HUES48 (cell line): ENCODE data around the gene KCMF1.

ENCODE experiments used
- H3K27ac ChIP-seq: one replicate; pipeline ENCODE4 v1.7.0; 2013; ENCODE audit warnings: low read depth, low read length, inconsistent platforms
- H3K27me3 ChIP-seq: 2 replicates; pipeline ENCODE4 v1.6.1; 2013; ENCODE audit warnings: mild to moderate bottlenecking, low read length; ENCODE audit not compliant: control insufficient read depth, insufficient read depth
- H3K36me3 ChIP-seq: 2 replicates; pipeline ENCODE4 v1.6.1; 2013; ENCODE audit warnings: low read length; ENCODE audit not compliant: control insufficient read depth, insufficient read depth
- H3K4me1 ChIP-seq: 2 replicates; pipeline ENCODE4 v1.6.1; 2013; ENCODE audit warnings: mild to moderate bottlenecking, low read length; ENCODE audit not compliant: control insufficient read depth, insufficient read depth
- H3K4me3 ChIP-seq: 2 replicates; pipeline ENCODE4 v1.5.1; 2013; ENCODE audit warnings: mild to moderate bottlenecking, low read depth, low read length
- H3K9ac ChIP-seq: 2 replicates; pipeline ENCODE4 v1.6.1; 2013; ENCODE audit warnings: mild to moderate bottlenecking, low read depth, low read length, moderate library complexity
- H3K9me3 ChIP-seq: 2 replicates; pipeline ENCODE4 v1.6.1; 2013; ENCODE audit warnings: low read length; ENCODE audit not compliant: control insufficient read depth, insufficient read depth

KCMF1 gene

GRCh38 chr2:84957771-84958134 lies 13.2 kb upstream of the KCMF1 start:
- peak overlapping the region; percentile 92 for H3K9ac ChIP-seq
- no peaks in the 10 kb centered on the region for H3K9me3 ChIP-seq
- peaks cover 15% of the 10 kb centered on the region for H3K36me3 ChIP-seq
- H3K27me3 ChIP-seq, result no peaks in the 10 kb centered on the region
- peak overlapping the region; percentile 39 for H3K4me3 ChIP-seq
- H3K27ac ChIP-seq, result peak overlapping the region; percentile 100
- peaks cover 42% of the 10 kb centered on the region for H3K4me1 ChIP-seq

- H3K36me3 ChIP-seq, result peaks cover 22% of the 10 kb centered on the region
- peak overlapping the region; percentile 100 for H3K27ac ChIP-seq
- H3K9ac ChIP-seq, result peak overlapping the region; percentile 92
- no peaks in the 10 kb centered on the region for H3K9me3 ChIP-seq
- peaks cover 42% of the 10 kb centered on the region for H3K4me1 ChIP-seq
- H3K4me3 ChIP-seq, result peak overlapping the region; percentile 24
- H3K27me3 ChIP-seq, result no peaks in the 10 kb centered on the region
These were observed 12.6 kb upstream of the KCMF1 start for GRCh38 chr2:84958135-84959059.

- H3K36me3 ChIP-seq, result peaks cover 28% of the 10 kb centered on the region
- no peaks in the 10 kb centered on the region for H3K9me3 ChIP-seq
- peaks cover 36% of the 10 kb centered on the region for H3K4me1 ChIP-seq
- peak overlapping the region; percentile 100 for H3K27ac ChIP-seq
- H3K9ac ChIP-seq, result peak overlapping the region; percentile 38
- peak overlapping the region; percentile 39 for H3K4me3 ChIP-seq
- H3K27me3 ChIP-seq, result no peaks in the 10 kb centered on the region
These were observed 11.8 kb upstream of the KCMF1 start for GRCh38 chr2:84959095-84959565.

- H3K9ac ChIP-seq, result peak overlapping the region; percentile 42
- no peaks in the 10 kb centered on the region for H3K9me3 ChIP-seq
- no peaks in the 10 kb centered on the region for H3K27me3 ChIP-seq
- peaks cover 34% of the 10 kb centered on the region for H3K4me1 ChIP-seq
- H3K36me3 ChIP-seq, result peaks cover 33% of the 10 kb centered on the region
- peak overlapping the region; percentile 39 for H3K4me3 ChIP-seq
- H3K27ac ChIP-seq, result peak overlapping the region; percentile 100
These were observed 11.1 kb upstream of the KCMF1 start for GRCh38 chr2:84959566-84960506.

- H3K4me3 ChIP-seq, result no peak overlapping the region
- H3K9ac ChIP-seq, result no peak overlapping the region
- H3K27me3 ChIP-seq, result no peaks in the 10 kb centered on the region
- H3K36me3 ChIP-seq, result peaks cover 55% of the 10 kb centered on the region
- H3K4me1 ChIP-seq, result peaks cover 21% of the 10 kb centered on the region
- H3K27ac ChIP-seq, result no peak overlapping the region
- no peaks in the 10 kb centered on the region for H3K9me3 ChIP-seq
These were observed 8.0 kb upstream of the KCMF1 start for GRCh38 chr2:84962917-84963316.

- Histone ChIP-seq H3K4me1 (peaks cover 19% of the 10 kb centered on the region), H3K36me3 (peaks cover 59% of the 10 kb centered on the region), H3K9ac (no peak overlapping the region), H3K27ac (no peak overlapping the region), H3K9me3 (no peaks in the 10 kb centered on the region), H3K27me3 (no peaks in the 10 kb centered on the region), H3K4me3 (no peak overlapping the region)
These were observed 7.7 kb upstream of the KCMF1 start for GRCh38 chr2:84963323-84963691.

GRCh38 chr2:84963692-84964405 lies 7.1 kb upstream of the KCMF1 start:
- H3K9me3 ChIP-seq, result no peaks in the 10 kb centered on the region
- H3K4me3 ChIP-seq, result no peak overlapping the region
- H3K36me3 ChIP-seq, result peaks cover 59% of the 10 kb centered on the region
- no peaks in the 10 kb centered on the region for H3K27me3 ChIP-seq
- H3K4me1 ChIP-seq, result peaks cover 15% of the 10 kb centered on the region
- no peak overlapping the region for H3K9ac ChIP-seq
- H3K27ac ChIP-seq, result no peak overlapping the region

- no peak overlapping the region for H3K4me3 ChIP-seq
- H3K27me3 ChIP-seq, result no peaks in the 10 kb centered on the region
- H3K9me3 ChIP-seq, result no peaks in the 10 kb centered on the region
- peaks cover 59% of the 10 kb centered on the region for H3K36me3 ChIP-seq
- H3K4me1 ChIP-seq, result peaks cover 11% of the 10 kb centered on the region
- no peak overlapping the region for H3K27ac ChIP-seq
- H3K9ac ChIP-seq, result no peak overlapping the region
These were observed 6.4 kb upstream of the KCMF1 start for GRCh38 chr2:84964406-84965191.

GRCh38 chr2:84965192-84965516 lies 5.8 kb upstream of the KCMF1 start:
- no peaks in the 10 kb centered on the region for H3K27me3 ChIP-seq
- H3K9me3 ChIP-seq, result no peaks in the 10 kb centered on the region
- no peak overlapping the region for H3K4me3 ChIP-seq
- H3K4me1 ChIP-seq, result peaks cover 8% of the 10 kb centered on the region
- H3K36me3 ChIP-seq, result peaks cover 59% of the 10 kb centered on the region
- H3K9ac ChIP-seq, result no peak overlapping the region
- H3K27ac ChIP-seq, result no peak overlapping the region

- Histone ChIP-seq H3K4me3 (no peak overlapping the region), H3K27ac (no peak overlapping the region), H3K27me3 (no peaks in the 10 kb centered on the region), H3K36me3 (peaks cover 59% of the 10 kb centered on the region), H3K4me1 (peaks cover 5% of the 10 kb centered on the region; the same call in 1 of the 2 replicates), H3K9ac (no peak overlapping the region), H3K9me3 (no peaks in the 10 kb centered on the region)
These were observed 5.1 kb upstream of the KCMF1 start for GRCh38 chr2:84965827-84966226.
